ENCODE results near the gene TTLL4.

- TF ChIP-seq EZH2phosphoT487 (conservative IDR thresholded peaks at IDR 0.05; ENCODE audit: low read length) (no peak), CTCF (IDR thresholded peaks at IDR 0.05; ENCODE audit: insufficient read depth, low read length, poor library complexity, severe bottlenecking) (no peak)
These were observed 78.1 kb downstream of the TTLL4 start for GRCh38 chr2:218788529-218789255.

Data from SU-DHL-6 (cell line).